ENCODE data around the gene BRICD5.

BRICD5 gene

DNA sequence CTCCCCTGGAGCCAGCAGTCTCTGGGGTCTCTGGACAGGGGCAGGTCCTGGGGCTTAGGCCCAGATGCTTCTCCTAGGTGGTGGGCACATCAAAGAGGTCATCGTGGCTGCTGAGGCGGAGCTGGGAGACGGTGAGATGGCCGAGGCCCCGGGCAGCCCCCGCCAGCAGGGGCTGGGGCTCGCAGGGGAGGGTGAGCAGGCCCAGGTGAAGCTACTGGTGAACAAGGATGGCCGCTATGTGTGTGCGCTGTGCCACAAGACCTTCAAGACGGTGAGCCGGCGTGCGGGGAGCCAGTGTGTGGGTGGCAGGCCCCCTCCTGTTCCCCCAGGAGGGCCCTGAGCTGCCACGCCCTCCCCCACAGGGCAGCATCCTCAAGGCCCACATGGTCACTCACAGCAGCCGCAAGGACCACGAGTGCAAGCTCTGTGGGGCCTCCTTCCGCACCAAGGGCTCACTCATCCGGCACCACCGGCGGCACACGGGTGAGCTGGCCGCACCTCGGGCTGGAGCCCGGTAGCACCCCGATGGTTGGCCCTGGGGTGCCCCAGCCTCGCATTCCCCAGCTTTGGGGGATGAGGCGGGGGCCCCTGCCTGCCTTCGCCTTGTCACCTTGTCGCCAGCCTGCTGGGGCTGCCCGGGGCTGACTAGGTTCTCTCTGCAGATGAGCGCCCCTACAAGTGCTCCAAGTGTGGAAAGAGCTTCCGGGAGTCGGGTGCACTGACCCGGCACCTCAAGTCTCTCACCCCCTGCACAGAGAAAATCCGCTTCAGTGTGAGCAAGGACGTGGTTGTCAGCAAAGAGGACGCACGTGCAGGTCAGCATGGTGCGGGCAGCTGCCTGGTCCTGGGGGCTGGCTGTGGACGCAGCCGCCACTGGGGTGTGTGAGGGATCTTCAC is 21.7 kb upstream of the BRICD5 start:
- TF ChIP-seq, protein P1, sequence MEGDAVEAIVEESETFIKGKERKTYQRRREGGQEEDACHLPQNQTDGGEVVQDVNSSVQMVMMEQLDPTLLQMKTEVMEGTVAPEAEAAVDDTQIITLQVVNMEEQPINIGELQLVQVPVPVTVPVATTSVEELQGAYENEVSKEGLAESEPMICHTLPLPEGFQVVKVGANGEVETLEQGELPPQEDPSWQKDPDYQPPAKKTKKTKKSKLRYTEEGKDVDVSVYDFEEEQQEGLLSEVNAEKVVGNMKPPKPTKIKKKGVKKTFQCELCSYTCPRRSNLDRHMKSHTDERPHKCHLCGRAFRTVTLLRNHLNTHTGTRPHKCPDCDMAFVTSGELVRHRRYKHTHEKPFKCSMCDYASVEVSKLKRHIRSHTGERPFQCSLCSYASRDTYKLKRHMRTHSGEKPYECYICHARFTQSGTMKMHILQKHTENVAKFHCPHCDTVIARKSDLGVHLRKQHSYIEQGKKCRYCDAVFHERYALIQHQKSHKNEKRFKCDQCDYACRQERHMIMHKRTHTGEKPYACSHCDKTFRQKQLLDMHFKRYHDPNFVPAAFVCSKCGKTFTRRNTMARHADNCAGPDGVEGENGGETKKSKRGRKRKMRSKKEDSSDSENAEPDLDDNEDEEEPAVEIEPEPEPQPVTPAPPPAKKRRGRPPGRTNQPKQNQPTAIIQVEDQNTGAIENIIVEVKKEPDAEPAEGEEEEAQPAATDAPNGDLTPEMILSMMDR (conservative IDR thresholded peaks at IDR 0.05): no peak
- no peak overlapping the region for H3K27ac ChIP-seq

DNA sequence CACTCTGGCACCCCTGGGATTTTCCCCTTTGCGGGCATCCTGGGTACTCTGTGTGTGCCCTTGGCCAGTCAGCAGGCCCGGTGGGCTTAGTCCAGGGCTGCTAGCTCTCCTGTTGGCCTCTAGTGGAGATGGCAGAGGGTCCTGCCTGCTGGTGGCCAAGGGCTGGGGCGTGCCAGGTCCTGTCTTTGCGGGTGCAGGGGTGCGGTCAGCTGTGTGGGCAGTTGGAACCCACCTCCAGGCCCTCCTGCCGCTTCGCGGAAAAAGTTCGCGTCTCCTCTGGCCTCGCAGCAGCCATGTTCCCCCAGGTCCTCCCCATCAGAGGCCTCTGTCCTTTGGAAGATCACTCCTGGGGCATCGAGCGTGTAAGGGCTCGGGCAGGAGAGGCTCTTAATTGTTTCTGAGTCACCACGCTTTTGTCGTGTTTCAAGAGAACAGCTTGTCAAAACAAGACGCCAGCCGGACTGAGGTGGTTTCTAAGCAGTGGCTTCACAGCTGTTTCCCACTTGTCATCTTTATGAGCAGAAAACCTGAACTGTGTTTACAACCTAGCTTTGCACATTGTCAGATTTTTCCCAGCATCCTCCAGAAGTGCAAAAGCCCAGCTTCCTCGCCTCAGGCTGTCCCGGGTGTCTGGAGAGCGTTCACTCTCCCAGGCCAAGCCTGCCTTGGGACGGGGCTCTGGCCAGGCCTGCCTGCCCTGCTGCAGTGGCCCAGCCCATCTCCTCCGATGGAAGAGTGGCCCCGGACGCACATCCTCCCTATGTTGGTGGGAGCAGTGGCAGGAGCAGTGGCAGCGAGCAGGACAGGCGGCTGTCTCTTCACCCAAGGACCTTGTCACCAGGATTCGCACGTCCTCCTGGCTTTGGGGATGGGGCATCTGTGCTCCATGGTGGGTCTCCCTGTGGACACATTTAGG is 20.6 kb upstream of the BRICD5 start:
- TF ChIP-seq, protein P1 (conservative IDR thresholded peaks at IDR 0.05): no peak
- no peak overlapping the region for H3K27ac ChIP-seq

DNA sequence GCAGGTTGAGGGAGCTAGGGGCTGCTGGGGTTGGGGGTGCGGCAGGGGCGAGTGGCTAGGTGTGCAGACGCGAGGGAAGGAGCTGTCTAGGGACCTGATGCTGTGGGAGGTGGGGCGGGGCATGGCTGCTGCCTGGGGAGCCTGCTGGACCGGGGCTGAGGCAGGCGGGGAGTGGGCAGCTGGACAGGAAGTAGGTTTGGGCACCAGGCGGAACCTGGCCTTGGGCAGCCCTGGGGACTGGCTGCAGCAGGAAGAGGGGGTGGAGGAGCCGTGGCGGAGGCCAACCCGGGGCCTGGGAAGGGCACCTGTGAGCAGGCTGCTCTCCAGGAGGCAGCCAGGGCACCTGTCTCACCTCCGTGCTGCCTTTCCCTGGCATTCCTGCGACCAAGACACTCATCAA is 19.7 kb upstream of the BRICD5 start:
- H3K27ac ChIP-seq: no peak overlapping the region
- TF ChIP-seq, protein P1 (conservative IDR thresholded peaks at IDR 0.05): no peak

DNA sequence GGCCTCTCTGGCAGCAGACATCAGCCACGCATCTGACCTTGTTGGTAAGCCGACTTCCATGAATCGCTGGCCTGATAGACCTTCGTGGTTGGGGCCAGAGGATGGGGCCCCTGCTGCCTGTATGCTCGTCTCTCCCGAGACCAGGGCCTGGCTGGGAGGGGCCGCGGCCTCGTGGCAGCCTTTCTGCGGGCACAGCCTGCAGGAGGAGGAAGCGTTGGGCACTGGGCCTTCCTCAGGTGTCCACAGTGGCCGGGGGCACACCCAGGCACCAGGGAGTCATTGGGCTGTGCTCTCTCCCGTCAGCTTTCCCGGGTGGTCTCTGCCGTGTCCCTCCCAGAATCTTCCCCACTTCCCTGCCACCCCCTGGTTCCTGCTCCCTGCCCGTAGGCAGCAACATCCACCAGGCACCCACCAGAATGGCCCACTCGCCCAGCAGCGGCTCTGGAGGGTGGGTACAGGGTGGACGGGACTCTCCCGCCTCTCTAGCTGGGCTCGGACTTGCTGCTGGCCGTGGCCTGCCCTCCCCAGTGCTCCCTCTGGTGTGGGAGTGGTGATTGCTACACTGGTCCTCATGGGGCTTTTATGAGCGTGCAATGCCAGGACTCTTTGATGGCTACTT is 19.1 kb upstream of the BRICD5 start:
- TF ChIP-seq, protein P1 (conservative IDR thresholded peaks at IDR 0.05): no peak
- no peak overlapping the region for H3K27ac ChIP-seq

DNA sequence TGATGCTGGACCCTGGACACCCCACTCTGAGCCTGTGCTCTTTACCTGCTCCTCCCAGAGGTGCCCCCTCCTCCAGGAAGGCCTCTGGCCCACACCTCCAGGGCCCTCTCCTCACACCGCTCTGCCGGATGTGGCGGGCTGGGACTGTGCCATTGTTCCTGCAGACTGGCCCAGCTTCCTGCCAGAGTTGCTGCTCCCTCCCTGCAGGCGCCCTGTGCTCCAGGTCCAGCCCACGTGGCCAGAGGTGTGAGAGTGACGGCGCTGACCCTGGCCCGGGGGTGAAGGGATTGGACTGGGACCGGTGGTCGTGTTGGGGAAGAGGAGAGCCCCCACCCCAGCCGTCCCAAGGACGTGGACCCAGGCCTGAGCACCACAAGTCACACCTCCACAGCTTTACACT is 18.4 kb upstream of the BRICD5 start:
- H3K27ac ChIP-seq: no peak overlapping the region
- TF ChIP-seq, protein P1 (conservative IDR thresholded peaks at IDR 0.05): no peak

DNA sequence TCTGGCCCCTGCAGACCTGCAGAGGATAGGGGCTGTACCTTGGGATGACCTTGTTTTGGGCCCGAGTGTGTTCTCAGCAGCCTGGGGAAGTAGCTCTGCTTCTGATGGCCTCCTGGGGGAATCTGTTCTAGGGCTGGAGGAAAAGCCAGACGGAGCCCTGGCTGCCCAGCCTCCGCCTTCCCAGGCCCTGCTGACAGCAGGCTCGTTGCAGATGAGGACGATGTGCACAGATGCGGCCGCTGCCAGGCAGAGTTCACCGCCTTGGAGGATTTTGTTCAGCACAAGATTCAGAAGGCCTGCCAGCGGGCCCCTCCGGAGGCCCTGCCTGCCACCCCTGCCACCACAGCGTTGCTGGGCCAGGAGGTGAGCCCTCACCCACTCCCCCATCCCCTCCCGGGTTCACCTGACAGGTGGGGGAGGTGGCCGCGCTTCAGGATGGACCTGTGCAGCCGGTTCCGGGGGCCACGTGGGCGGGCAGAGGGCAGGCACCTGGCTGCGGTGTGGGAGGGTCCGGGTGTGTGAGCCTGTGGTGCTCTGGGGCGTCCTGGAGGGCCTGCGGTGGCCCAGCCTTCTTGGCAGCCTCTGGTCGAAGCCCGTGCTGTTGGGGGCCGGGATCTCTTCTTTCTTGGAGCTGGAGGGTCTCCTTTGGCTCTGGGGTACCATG is 17.6 kb upstream of the BRICD5 start:
- TF ChIP-seq, protein P1 (conservative IDR thresholded peaks at IDR 0.05): no peak
- H3K27ac ChIP-seq: no peak overlapping the region
